PC-9 (cell line): Measurements from ENCODE around the gene CDH16. TPM values are rescaled to one million over a fixed set of nuclear protein-coding genes. Genes with fewer than 3 reads are reported as not detected.

Experiments used
- BruUV-seq: library from RNA; stranded (reverse); fragments of 400-500 nt; replicated peaks from 2 replicates; lab custom pipeline; 2021; lab: Mats Ljungman, UMichigan
- CTCF ChIA-PET: fragments of 300-600 bp; sonication (Branson Sonifier 250); formaldehyde crosslinking; loops from one replicate; lab custom pipeline; 2022; ENCODE audit warnings: antibody characterized with exemption; lab: Charles Lee
- POLR2A ChIA-PET: fragments of 300-600 bp; sonication (Branson Sonifier 250); formaldehyde crosslinking; loops from one replicate; lab custom pipeline; 2022; ENCODE audit warnings: antibody characterized with exemption; ENCODE audit not compliant: unreplicated experiment; lab: Charles Lee
- DNase-seq, 2 experiments: peaks; one replicate each; pipeline versions ENCODE4 v3.0.0 to v3.0.0-alpha.2; 2015 to 2022; ENCODE audit warnings: mixed read lengths in 1 of 2
- H2AFZ ChIP-seq: fragments of 200-600 bp; sonication (generic); 2 replicates; pipeline ENCODE4 v1.8.1; 2017; ENCODE audit warnings: antibody characterized with exemption
- H3F3A ChIP-seq: fragments of 200-600 bp; sonication (generic); 2 replicates; pipeline ENCODE4 v1.8.1; 2017; ENCODE audit warnings: antibody characterized with exemption, mild to moderate bottlenecking, low read depth; ENCODE audit not compliant: insufficient read depth
- H3K27ac ChIP-seq: fragments of 200-600 bp; sonication (generic); 2 replicates; pipeline ENCODE4 v1.6.1; 2016; ENCODE audit warnings: mixed run types
- H3K27me3 ChIP-seq: fragments of 200-600 bp; sonication (generic); 2 replicates; pipeline ENCODE4 v1.6.1; 2016; ENCODE audit warnings: low read depth, mixed run types; ENCODE audit not compliant: insufficient read depth
- H3K36me3 ChIP-seq: fragments of 200-600 bp; sonication (generic); 2 replicates; pipeline ENCODE4 v1.6.1; 2016; ENCODE audit warnings: low read depth, mixed run types
- H3K4me1 ChIP-seq: fragments of 200-600 bp; sonication (generic); replicated peaks from 2 replicates; pipeline ENCODE4 v1.6.1; 2016; ENCODE audit warnings: mixed run types; ENCODE audit not compliant: insufficient read depth
- H3K4me2 ChIP-seq: fragments of 200-600 bp; sonication (generic); 2 replicates; pipeline ENCODE4 v1.6.1; 2017; ENCODE audit warnings: mixed run types
- H3K4me3 ChIP-seq: fragments of 200-600 bp; sonication (generic); 2 replicates; pipeline ENCODE4 v1.6.1; 2016; ENCODE audit warnings: mixed run types
- H3K79me2 ChIP-seq: fragments of 200-600 bp; sonication (generic); 2 replicates; pipeline ENCODE4 v1.6.1; 2017; ENCODE audit warnings: low read depth, mixed run types
- H3K9me2 ChIP-seq: fragments of 200-600 bp; sonication (generic); 2 replicates; pipeline ENCODE4 v1.8.1; 2017; ENCODE audit warnings: mild to moderate bottlenecking; ENCODE audit not compliant: insufficient read depth
- H3K9me3 ChIP-seq: fragments of 200-600 bp; sonication (generic); 2 replicates; pipeline ENCODE4 v1.8.1; 2016; ENCODE audit warnings: low read depth; ENCODE audit not compliant: insufficient read depth
- H4K20me1 ChIP-seq: fragments of 200-600 bp; sonication (generic); 2 replicates; pipeline ENCODE4 v1.8.1; 2017; ENCODE audit not compliant: insufficient read depth
- EZH2 ChIP-seq: fragments of 200-600 bp; sonication (generic); IDR thresholded peaks from 2 replicates; pipeline ENCODE4 v1.8.0; 2017; ENCODE audit warnings: antibody characterized with exemption, low read depth
- intact Hi-C: fragments of 100-400 bp; cut with micrococcal nuclease; formaldehyde crosslinking; loops from one replicate; pipeline ENCODE4 v1.10.0; 2022; ENCODE audit not compliant: unreplicated experiment
- total RNA-seq: library from RNA; stranded (reverse); gene quantifications from 2 replicates; pipeline ENCODE4 v1.2.3, GENCODE V29; 2021
- TF ChIP-seq, protein P1 (sequence below): fragments of 200-600 bp; sonication (generic); conservative IDR thresholded peaks from 2 replicates; pipeline ENCODE4 v1.6.1; 2017; ENCODE audit warnings: mixed run types, antibody characterized with exemption, mild to moderate bottlenecking, moderate library complexity

Gene CDH16
- total RNA-seq, 1 experiment from 2014 or later, result not detected

- Histone ChIP-seq H3K4me1 (no peaks in the 10 kb centered on the region), H3K79me2 (no peaks in the 10 kb centered on the region), H3K27me3 (no peaks in the 10 kb centered on the region), H3F3A (peaks cover 18% of the 10 kb centered on the region; the same call in 1 of the 2 replicates), H3K27ac (no peak overlapping the region), H3K36me3 (no peaks in the 10 kb centered on the region), H3K4me3 (no peak overlapping the region), H3K4me2 (no peak overlapping the region), H2AFZ (no peak overlapping the region), H4K20me1 (peaks cover 4% of the 10 kb centered on the region; the same call in 1 of the 2 replicates), H3K9me2 (no peaks in the 10 kb centered on the region), H3K9me3 (no peaks in the 10 kb centered on the region)
- no peak for DNase-seq
- ChIA-PET CTCF (no interaction called here), POLR2A (interaction anchor here (0.6 kb wide), 1 partner anchor 203 kb away, joined by 14 read pairs; no protein-coding TSS in a partner anchor)
- no peak for TF ChIP-seq EZH2
- TF ChIP-seq, protein P1, sequence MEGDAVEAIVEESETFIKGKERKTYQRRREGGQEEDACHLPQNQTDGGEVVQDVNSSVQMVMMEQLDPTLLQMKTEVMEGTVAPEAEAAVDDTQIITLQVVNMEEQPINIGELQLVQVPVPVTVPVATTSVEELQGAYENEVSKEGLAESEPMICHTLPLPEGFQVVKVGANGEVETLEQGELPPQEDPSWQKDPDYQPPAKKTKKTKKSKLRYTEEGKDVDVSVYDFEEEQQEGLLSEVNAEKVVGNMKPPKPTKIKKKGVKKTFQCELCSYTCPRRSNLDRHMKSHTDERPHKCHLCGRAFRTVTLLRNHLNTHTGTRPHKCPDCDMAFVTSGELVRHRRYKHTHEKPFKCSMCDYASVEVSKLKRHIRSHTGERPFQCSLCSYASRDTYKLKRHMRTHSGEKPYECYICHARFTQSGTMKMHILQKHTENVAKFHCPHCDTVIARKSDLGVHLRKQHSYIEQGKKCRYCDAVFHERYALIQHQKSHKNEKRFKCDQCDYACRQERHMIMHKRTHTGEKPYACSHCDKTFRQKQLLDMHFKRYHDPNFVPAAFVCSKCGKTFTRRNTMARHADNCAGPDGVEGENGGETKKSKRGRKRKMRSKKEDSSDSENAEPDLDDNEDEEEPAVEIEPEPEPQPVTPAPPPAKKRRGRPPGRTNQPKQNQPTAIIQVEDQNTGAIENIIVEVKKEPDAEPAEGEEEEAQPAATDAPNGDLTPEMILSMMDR, result no peak
- intact Hi-C loops, result no loop called here
- BruUV-seq, result no TSS peak
These were observed 24.9 kb upstream of the CDH16 start for GRCh38 chr16:66943426-66944053.

DNA sequence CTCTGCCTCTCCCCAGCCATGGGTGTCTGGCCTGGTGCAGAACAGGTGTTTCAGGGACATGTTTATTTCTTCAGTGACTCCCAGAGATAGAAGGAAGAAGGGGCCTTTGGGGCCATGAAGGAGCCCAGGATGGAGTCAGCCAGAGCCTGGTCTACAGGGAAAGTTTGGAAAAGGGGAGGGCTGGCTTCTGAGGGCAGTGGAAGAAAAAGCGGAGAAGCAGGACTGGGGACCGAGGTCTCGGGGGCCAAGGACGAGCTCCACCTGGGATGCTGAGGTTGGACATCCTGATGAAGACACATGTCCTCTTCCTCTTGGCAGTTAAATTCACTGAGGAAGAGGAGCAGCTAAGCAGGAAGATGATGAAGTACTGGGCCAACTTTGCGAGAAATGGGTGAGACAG, 24.3 kb upstream of the CDH16 start:
- H3F3A ChIP-seq, result peaks cover 18% of the 10 kb centered on the region; the same call in 1 of the 2 replicates
- H3K4me1 ChIP-seq, result no peaks in the 10 kb centered on the region
- ChIA-PET CTCF (interaction anchor here (0.7 kb wide), 1 partner anchor 16 kb away, joined by 3 read pairs; no protein-coding TSS in a partner anchor), POLR2A (interaction anchor here (0.5 kb wide), 1 partner anchor 14 kb away, joined by 6 read pairs; no protein-coding TSS in a partner anchor)
- no peak overlapping the region for H2AFZ ChIP-seq
- H4K20me1 ChIP-seq, result peaks cover 4% of the 10 kb centered on the region; the same call in 1 of the 2 replicates
- intact Hi-C loops, result no loop called here
- H3K27me3 ChIP-seq, result no peaks in the 10 kb centered on the region
- H3K79me2 ChIP-seq, result no peaks in the 10 kb centered on the region
- H3K4me2 ChIP-seq, result no peak overlapping the region
- H3K36me3 ChIP-seq, result no peaks in the 10 kb centered on the region
- no peak for DNase-seq
- no peaks in the 10 kb centered on the region for H3K9me2 ChIP-seq
- H3K9me3 ChIP-seq, result no peaks in the 10 kb centered on the region
- TF ChIP-seq, protein P1, result no peak
- TF ChIP-seq EZH2, result no peak
- H3K27ac ChIP-seq, result no peak overlapping the region
- no TSS peak for BruUV-seq
- H3K4me3 ChIP-seq, result no peak overlapping the region

GRCh38 chr16:66940236-66940635, 21.6 kb upstream of the CDH16 start:
- Histone ChIP-seq H3K9me2 (no peaks in the 10 kb centered on the region), H3K4me2 (no peak overlapping the region), H3F3A (peaks cover 8% of the 10 kb centered on the region; the same call in 1 of the 2 replicates), H3K36me3 (no peaks in the 10 kb centered on the region), H3K27ac (no peak overlapping the region), H3K79me2 (peaks cover 11% of the 10 kb centered on the region), H3K9me3 (no peaks in the 10 kb centered on the region), H3K4me3 (no peak overlapping the region), H4K20me1 (peaks cover 9% of the 10 kb centered on the region; the same call in 1 of the 2 replicates), H2AFZ (no peak overlapping the region), H3K4me1 (peaks cover 11% of the 10 kb centered on the region; the same call in 1 of the 2 replicates), H3K27me3 (no peaks in the 10 kb centered on the region)
- intact Hi-C loops, result no loop called here
- no peak for DNase-seq
- ChIA-PET CTCF (no interaction called here), POLR2A (no interaction called here)
- TF ChIP-seq, protein P1, result no peak
- no peak for TF ChIP-seq EZH2
- BruUV-seq, result no TSS peak
